ENCODE data around the gene DNAH6. TPM values are rescaled to one million over a fixed set of nuclear protein-coding genes. Genes with fewer than 3 reads are reported as not detected.

Gene DNAH6
- total RNA-seq, 1 experiment from 2014 or later, result 0.39 TPM

DNA sequence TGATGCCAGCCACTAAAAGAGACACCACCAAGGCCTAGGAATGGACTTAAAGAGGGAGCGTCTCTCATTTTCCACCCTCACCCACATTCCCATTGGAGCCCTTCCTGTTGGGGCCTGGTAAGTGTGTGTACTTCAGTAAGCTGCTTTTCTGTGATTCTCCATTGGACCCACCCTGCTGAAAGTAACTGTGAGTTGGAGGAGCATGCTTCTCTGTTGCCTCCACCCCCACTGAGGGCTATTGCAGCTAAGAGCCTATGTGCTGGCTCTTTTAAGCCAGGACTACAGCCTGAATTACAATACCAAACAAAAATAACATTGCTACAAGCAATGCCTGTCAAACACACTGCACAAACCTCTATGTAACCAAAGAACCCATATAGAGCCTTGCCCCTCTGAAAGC is 283.5 kb downstream of the DNAH6 start:
- CTCF ChIA-PET, result interaction anchor here (0.8 to 1.4 kb wide), 2 partner anchors 59 to 83 kb away, joined by 3 to 4 read pairs; no protein-coding TSS in a partner anchor
- no peak for DNase-seq (ENCODE audit: low spot score)
- peak; percentile 41; the same call in 1 of the 2 replicates for ATAC-seq
- Mint-ChIP-seq H3K36me3 (peaks cover 13% of the 10 kb centered on the region), H3K4me3 (no peak overlapping the region; the same call in 1 of the 2 replicates), H3K27ac (0 out of 2 replicates have a peak overlapping the region, but pooled peaks have one; percentile 2), H3K27me3 (ENCODE audit: low read depth) (peaks cover 5% of the 10 kb centered on the region; the same call in 1 of the 2 replicates), H3K4me1 (peaks cover 21% of the 10 kb centered on the region), H3K9me3 (peaks cover 20% of the 10 kb centered on the region)
- POLR2A ChIA-PET, result no interaction called here
- TF ChIP-seq, protein P1, sequence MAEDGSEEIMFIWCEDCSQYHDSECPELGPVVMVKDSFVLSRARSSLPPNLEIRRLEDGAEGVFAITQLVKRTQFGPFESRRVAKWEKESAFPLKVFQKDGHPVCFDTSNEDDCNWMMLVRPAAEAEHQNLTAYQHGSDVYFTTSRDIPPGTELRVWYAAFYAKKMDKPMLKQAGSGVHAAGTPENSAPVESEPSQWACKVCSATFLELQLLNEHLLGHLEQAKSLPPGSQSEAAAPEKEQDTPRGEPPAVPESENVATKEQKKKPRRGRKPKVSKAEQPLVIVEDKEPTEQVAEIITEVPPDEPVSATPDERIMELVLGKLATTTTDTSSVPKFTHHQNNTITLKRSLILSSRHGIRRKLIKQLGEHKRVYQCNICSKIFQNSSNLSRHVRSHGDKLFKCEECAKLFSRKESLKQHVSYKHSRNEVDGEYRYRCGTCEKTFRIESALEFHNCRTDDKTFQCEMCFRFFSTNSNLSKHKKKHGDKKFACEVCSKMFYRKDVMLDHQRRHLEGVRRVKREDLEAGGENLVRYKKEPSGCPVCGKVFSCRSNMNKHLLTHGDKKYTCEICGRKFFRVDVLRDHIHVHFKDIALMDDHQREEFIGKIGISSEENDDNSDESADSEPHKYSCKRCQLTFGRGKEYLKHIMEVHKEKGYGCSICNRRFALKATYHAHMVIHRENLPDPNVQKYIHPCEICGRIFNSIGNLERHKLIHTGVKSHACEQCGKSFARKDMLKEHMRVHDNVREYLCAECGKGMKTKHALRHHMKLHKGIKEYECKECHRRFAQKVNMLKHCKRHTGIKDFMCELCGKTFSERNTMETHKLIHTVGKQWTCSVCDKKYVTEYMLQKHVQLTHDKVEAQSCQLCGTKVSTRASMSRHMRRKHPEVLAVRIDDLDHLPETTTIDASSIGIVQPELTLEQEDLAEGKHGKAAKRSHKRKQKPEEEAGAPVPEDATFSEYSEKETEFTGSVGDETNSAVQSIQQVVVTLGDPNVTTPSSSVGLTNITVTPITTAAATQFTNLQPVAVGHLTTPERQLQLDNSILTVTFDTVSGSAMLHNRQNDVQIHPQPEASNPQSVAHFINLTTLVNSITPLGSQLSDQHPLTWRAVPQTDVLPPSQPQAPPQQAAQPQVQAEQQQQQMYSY (CRISPR knock-in tag; IDR thresholded peaks at IDR 0.05), result no peak
- TF ChIP-seq NR1H2 (CRISPR knock-in tag; IDR thresholded peaks at IDR 0.05), result no peak
- TF ChIP-seq, protein P2, sequence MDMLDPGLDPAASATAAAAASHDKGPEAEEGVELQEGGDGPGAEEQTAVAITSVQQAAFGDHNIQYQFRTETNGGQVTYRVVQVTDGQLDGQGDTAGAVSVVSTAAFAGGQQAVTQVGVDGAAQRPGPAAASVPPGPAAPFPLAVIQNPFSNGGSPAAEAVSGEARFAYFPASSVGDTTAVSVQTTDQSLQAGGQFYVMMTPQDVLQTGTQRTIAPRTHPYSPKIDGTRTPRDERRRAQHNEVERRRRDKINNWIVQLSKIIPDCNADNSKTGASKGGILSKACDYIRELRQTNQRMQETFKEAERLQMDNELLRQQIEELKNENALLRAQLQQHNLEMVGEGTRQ (CRISPR knock-in tag; IDR thresholded peaks at IDR 0.05), result no peak
- TF ChIP-seq, protein P3, sequence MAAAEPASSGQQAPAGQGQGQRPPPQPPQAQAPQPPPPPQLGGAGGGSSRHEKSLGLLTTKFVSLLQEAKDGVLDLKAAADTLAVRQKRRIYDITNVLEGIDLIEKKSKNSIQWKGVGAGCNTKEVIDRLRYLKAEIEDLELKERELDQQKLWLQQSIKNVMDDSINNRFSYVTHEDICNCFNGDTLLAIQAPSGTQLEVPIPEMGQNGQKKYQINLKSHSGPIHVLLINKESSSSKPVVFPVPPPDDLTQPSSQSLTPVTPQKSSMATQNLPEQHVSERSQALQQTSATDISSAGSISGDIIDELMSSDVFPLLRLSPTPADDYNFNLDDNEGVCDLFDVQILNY (CRISPR knock-in tag; IDR thresholded peaks at IDR 0.05), result no peak
- TF ChIP-seq SOX15 (CRISPR knock-in tag; IDR thresholded peaks at IDR 0.05), result no peak
- TF ChIP-seq, protein P4, sequence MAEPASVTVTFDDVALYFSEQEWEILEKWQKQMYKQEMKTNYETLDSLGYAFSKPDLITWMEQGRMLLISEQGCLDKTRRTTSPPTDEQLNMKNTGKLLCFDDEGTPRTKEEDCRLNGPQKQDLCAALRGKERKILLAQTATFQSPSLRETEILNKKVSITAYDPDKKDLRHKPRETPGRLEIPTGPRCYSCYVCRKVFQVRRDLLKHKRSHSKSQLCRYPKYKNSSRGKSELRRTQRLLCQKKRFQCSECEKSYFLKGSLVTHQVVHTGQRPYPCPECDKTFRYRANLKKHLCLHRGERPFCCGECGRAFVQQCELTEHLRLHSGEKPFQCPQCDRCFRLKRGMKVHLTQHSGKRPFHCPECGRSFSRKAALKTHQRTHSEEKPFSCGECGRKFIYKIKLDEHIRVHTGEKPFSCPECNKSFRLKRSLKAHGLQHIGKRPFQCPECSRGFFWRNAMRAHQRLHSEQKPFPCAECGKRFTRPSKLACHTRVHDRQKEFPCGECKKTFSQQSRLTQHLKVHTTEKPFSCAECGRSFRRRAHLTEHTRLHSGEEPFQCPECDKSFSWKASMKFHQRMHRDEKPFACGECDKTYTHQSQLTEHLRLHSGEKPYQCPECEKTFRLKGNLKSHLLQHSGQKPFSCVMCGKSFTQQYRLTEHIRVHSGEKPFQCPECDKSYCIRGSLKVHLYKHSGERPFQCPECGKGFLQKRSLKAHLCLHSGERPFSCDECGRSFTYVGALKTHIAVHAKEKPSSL (CRISPR knock-in tag; conservative IDR thresholded peaks at IDR 0.05), result no peak
- TF ChIP-seq, protein P5, sequence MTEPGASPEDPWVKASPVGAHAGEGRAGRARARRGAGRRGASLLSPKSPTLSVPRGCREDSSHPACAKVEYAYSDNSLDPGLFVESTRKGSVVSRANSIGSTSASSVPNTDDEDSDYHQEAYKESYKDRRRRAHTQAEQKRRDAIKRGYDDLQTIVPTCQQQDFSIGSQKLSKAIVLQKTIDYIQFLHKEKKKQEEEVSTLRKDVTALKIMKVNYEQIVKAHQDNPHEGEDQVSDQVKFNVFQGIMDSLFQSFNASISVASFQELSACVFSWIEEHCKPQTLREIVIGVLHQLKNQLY (CRISPR knock-in tag; IDR thresholded peaks at IDR 0.05), result no peak
- TF ChIP-seq, protein P6, sequence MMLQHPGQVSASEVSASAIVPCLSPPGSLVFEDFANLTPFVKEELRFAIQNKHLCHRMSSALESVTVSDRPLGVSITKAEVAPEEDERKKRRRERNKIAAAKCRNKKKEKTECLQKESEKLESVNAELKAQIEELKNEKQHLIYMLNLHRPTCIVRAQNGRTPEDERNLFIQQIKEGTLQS (CRISPR knock-in tag; conservative IDR thresholded peaks at IDR 0.05), result no peak
- no peak for TF ChIP-seq RELA (CRISPR knock-in tag; IDR thresholded peaks at IDR 0.05; ENCODE audit: borderline replicate concordance)
- TF ChIP-seq FOXJ3 (CRISPR knock-in tag; IDR thresholded peaks at IDR 0.05; ENCODE audit: borderline replicate concordance), result no peak
- TF ChIP-seq, protein P7, sequence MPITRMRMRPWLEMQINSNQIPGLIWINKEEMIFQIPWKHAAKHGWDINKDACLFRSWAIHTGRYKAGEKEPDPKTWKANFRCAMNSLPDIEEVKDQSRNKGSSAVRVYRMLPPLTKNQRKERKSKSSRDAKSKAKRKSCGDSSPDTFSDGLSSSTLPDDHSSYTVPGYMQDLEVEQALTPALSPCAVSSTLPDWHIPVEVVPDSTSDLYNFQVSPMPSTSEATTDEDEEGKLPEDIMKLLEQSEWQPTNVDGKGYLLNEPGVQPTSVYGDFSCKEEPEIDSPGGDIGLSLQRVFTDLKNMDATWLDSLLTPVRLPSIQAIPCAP (CRISPR knock-in tag; IDR thresholded peaks at IDR 0.05), result no peak
- TF ChIP-seq, protein P8, sequence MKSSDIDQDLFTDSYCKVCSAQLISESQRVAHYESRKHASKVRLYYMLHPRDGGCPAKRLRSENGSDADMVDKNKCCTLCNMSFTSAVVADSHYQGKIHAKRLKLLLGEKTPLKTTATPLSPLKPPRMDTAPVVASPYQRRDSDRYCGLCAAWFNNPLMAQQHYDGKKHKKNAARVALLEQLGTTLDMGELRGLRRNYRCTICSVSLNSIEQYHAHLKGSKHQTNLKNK (CRISPR knock-in tag; IDR thresholded peaks at IDR 0.05), result no peak
- TF ChIP-seq JUN (CRISPR knock-in tag; IDR thresholded peaks at IDR 0.05), result no peak
- no peak for TF ChIP-seq NFYB (CRISPR knock-in tag; conservative IDR thresholded peaks at IDR 0.05; ENCODE audit: low read depth)
- TF ChIP-seq, protein P9, sequence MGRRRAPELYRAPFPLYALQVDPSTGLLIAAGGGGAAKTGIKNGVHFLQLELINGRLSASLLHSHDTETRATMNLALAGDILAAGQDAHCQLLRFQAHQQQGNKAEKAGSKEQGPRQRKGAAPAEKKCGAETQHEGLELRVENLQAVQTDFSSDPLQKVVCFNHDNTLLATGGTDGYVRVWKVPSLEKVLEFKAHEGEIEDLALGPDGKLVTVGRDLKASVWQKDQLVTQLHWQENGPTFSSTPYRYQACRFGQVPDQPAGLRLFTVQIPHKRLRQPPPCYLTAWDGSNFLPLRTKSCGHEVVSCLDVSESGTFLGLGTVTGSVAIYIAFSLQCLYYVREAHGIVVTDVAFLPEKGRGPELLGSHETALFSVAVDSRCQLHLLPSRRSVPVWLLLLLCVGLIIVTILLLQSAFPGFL (CRISPR knock-in tag; IDR thresholded peaks at IDR 0.05; ENCODE audit: borderline replicate concordance), result no peak
- TF ChIP-seq EMX1 (CRISPR knock-in tag; IDR thresholded peaks at IDR 0.05), result no peak
- TF ChIP-seq, protein P10, sequence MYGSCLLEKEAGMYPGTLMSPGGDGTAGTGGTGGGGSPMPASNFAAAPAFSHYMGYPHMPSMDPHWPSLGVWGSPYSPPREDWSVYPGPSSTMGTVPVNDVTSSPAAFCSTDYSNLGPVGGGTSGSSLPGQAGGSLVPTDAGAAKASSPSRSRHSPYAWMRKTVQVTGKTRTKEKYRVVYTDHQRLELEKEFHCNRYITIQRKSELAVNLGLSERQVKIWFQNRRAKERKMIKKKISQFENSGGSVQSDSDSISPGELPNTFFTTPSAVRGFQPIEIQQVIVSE (CRISPR knock-in tag; IDR thresholded peaks at IDR 0.05; ENCODE audit: borderline replicate concordance), result no peak
- TF ChIP-seq, protein P11, sequence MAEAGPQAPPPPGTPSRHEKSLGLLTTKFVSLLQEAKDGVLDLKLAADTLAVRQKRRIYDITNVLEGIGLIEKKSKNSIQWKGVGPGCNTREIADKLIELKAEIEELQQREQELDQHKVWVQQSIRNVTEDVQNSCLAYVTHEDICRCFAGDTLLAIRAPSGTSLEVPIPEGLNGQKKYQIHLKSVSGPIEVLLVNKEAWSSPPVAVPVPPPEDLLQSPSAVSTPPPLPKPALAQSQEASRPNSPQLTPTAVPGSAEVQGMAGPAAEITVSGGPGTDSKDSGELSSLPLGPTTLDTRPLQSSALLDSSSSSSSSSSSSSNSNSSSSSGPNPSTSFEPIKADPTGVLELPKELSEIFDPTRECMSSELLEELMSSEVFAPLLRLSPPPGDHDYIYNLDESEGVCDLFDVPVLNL (CRISPR knock-in tag; IDR thresholded peaks at IDR 0.05; ENCODE audit: borderline replicate concordance, low read depth), result no peak

All from WTC11 (cell line).